ENCODE results near the gene CORO6. TPM values are rescaled to one million over a fixed set of nuclear protein-coding genes. Genes with fewer than 3 reads are reported as not detected.

CORO6 gene
- total and polyA plus RNA-seq, 2 of the 13 experiments (the other 11 are each of a cell fraction or from before 2014, with no cell fraction given), result 0.42 to 0.82 TPM

- no peak for TF ChIP-seq ZBTB40 (IDR thresholded peaks at IDR 0.05)
- no peak for TF ChIP-seq ZBTB40 (CRISPR knock-in tag; IDR thresholded peaks at IDR 0.05)
- TF ChIP-seq ZNF30 (CRISPR knock-in tag; IDR thresholded peaks at IDR 0.05), result no peak
- no peak for TF ChIP-seq PCBP2 (optimal IDR thresholded peaks at IDR 0.05; ENCODE audit: low read depth, low read length, poor library complexity, severe bottlenecking)
- no peak for TF ChIP-seq NFIB (CRISPR knock-in tag; IDR thresholded peaks at IDR 0.05; ENCODE audit: borderline replicate concordance)
- TF ChIP-seq SMC3 (IDR thresholded peaks at IDR 0.05; ENCODE audit: low read length), result peak; percentile 29; the same call in 1 of the 2 replicates
- TF ChIP-seq ZFP90 (CRISPR knock-in tag; IDR thresholded peaks at IDR 0.05; ENCODE audit: borderline replicate concordance), result no peak
- TF ChIP-seq ZNF598 (CRISPR knock-in tag; IDR thresholded peaks at IDR 0.05; ENCODE audit: borderline replicate concordance), result no peak; the same call in 1 of the 2 replicates
- TF ChIP-seq MYPOP (CRISPR knock-in tag; IDR thresholded peaks at IDR 0.05), result 0 out of 2 replicates have a peak, but pooled peaks have one; percentile 22
- TF ChIP-seq PHB2 (IDR thresholded peaks at IDR 0.05; ENCODE audit: partially characterized antibody), result no peak
- no peak for TF ChIP-seq ZNF737 (CRISPR knock-in tag; IDR thresholded peaks at IDR 0.05; ENCODE audit: borderline replicate concordance)
- TF ChIP-seq ZSCAN25 (CRISPR knock-in tag; IDR thresholded peaks at IDR 0.05), result 0 out of 2 replicates have a peak, but pooled peaks have one; percentile 35
- TF ChIP-seq THAP8 (CRISPR knock-in tag; IDR thresholded peaks at IDR 0.05; ENCODE audit: borderline replicate concordance), result no peak
- 0 out of 2 replicates have a peak, but pooled peaks have one; percentile 19 for TF ChIP-seq NCOA2 (CRISPR knock-in tag; IDR thresholded peaks at IDR 0.05)
- TF ChIP-seq KMT2B (CRISPR knock-in tag; IDR thresholded peaks at IDR 0.05), result peak; percentile 38; the same call in 1 of the 2 replicates
- TF ChIP-seq ZNF703 (CRISPR knock-in tag; IDR thresholded peaks at IDR 0.05; ENCODE audit: borderline replicate concordance), result no peak
- no peak for TF ChIP-seq RAD51 (IDR thresholded peaks at IDR 0.05; ENCODE audit: borderline replicate concordance)
Observed at GRCh38 chr17:29593591-29594518, 28.9 kb downstream of the CORO6 start (continued).
